Stimulated activated CD8-positive, alpha-beta memory T cell treated with anti-CD3 and anti-CD28 coated beads, Interleukin-7, amount 100 ng/mL, for 4 hours (primary cell): ENCODE results near the gene C1orf232.

Experiments used
- DNase-seq, 2 donors: peaks; one replicate each; pipeline ENCODE4 v3.0.0-alpha.2; 2020; ENCODE audit warnings: low read depth in 2 of 2

The C1orf232 gene

DNA sequence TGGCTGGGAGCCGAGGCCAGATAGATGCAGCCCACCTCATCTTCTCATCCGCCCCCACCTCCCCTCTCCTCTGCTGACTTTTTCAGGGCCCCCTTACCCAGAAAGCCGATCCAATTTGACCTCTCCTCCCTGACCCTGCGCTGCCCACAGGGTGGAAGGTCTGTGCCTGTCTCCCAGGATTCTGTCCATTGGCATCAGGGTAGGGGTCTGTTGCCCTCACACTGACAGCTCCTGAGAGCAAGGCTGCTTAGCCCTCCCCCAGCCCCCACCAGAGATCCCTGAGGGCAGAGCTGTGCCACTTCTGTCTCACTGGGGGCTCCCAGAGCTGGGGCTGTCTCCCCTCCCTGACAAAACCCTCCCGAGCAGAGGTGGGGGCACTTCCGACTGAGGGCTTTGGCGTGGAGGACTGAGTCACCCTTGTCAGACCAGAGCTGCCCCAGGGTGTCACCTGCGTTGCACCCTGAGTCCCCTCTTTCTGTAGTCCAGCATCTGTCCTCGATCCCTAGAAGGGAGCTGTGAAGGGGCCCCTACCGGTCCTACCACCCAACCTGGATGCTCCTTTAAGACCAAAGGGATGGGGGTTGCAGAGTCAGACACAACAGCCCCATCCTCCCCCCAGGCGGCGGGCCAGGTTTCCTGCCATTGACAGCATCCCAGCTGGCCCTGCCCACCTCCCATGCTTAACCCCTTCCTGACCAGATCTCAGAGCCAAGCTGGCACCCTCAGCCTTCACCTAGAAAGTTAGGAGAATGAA, 12.3 kb downstream of the C1orf232 start:
- no peak for DNase-seq

DNA sequence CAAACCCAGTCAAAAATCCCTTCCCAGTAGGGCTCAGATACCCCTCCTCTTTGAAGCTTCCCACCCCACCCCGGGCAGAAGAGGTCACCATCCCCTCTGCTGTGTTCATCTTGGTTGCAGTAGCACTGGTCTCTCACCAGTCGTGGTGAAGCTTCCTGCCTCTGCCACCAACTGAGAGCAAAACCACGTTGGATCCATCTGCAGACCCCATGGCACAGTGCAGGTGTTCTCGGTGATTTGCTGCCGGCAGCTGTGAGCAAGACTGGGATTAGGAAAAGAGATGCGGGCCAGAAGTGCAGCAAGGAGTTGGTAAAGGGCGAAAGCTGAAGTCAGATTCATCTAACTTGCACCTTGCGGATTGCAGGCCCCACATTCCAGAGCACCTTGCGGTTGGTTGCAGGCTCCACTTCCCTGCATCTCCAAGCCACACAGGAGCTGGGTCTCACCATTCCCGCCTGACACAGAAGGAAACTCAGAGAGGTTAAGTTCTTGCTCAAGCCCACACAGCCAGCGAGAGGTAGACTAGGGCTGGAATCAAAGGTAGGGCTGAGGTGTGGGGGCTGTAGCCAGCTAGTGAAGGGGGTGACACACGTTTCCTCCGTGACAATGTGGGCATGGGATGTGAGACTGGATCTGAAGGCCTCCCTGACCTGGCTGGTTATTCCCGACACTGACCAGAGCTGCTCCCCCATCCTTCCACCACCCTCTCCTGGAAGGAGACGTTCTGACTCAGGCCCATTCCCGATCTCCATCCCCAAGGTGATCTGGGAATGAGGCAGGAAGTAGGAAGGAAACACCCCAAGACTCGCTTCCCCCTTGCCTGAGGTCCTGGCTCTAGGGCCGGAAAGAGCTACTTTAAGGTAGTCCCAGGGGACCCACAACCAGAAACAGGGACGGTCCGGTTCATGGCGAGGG, 13.1 kb downstream of the C1orf232 start:
- DNase-seq, result no peak

DNA sequence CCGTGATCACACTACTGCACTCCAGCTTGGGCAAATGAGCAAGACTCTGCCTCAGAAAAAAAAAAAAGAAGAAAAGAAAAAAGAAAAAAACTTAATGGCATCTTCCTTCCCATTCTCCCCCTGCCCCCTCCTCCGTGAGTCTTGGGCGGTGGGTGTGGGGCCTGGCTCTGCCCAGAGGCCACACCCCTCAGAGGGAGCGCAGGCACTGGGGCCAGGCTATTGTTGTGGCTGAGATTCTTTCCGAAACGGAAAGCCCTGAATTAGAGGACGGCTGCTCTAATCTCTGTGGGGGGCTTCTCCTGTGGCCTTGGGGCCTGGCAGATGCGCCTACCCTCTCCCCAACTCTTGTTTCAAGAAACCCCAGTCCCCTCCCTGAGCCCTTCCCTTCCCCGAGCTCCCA, 14.0 kb downstream of the C1orf232 start:
- no peak for DNase-seq

- DNase-seq, result no peak
Measured at GRCh38 chr1:26153966-26154532, 14.7 kb downstream of the C1orf232 start.

- DNase-seq, result no peak
Measured at GRCh38 chr1:26148887-26149286, 19.9 kb downstream of the C1orf232 start.

DNA sequence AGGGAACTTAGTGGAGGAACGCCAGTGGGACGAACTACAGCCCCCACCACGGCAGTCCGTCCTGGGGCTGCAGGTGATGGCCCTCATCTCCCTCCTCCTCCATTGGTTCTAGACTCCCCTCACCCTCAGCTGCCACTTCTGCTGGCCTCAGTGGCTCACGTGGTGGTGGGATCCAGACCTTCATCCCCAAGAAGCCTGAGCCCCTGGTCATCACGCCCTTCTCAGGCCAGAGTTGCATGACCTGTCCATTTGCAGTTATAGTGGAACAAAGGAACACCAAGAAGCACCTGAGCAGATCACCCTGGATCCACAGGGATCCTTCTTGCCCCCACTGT, 22.8 kb downstream of the C1orf232 start:
- no peak for DNase-seq

GRCh38 chr1:26145041-26145959, 23.5 kb downstream of the C1orf232 start:
- peak; percentile 56 to 69 for DNase-seq

DNA sequence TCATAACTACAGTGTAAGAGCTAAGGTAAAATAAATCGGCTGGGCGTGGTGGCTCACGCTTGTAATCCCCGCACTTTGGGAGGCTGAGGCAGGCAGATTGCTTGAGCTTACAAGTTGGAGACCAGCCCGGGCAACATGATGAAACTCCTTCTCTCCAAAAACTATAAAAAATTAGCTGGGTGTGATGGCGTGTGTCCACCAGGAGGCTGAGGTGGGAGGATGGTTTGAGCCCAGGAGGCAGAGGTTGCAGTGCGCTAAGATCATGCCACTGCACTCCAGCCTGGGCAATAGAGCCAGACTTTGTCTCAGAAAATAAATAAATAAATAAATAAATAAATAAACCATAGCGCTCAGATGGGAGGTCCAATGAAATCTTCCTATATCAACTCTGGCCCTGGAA, 26.6 kb downstream of the C1orf232 start:
- DNase-seq, result no peak

- no peak for DNase-seq
Measured at GRCh38 chr1:26138974-26139558, 29.7 kb downstream of the C1orf232 start.

- DNase-seq, result no peak
Measured at GRCh38 chr1:26134466-26134865, 34.3 kb downstream of the C1orf232 start.

DNA sequence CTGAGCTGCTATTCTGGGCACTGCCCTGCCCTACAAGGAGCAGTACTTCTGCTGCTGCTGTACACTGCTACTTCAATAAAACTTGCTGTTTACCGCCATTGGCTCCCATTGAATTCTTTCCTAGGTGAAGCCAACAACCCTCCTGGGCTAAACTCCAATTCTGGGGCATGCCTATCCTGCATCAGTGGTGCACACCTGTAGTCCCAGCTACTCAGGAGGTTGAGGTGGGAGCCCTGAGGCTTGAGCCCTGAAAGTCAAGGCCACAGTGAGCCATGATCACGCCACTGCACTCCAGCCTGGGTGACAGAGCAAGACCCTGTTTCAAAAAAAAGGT, 36.0 kb downstream of the C1orf232 start:
- no peak for DNase-seq

DNA sequence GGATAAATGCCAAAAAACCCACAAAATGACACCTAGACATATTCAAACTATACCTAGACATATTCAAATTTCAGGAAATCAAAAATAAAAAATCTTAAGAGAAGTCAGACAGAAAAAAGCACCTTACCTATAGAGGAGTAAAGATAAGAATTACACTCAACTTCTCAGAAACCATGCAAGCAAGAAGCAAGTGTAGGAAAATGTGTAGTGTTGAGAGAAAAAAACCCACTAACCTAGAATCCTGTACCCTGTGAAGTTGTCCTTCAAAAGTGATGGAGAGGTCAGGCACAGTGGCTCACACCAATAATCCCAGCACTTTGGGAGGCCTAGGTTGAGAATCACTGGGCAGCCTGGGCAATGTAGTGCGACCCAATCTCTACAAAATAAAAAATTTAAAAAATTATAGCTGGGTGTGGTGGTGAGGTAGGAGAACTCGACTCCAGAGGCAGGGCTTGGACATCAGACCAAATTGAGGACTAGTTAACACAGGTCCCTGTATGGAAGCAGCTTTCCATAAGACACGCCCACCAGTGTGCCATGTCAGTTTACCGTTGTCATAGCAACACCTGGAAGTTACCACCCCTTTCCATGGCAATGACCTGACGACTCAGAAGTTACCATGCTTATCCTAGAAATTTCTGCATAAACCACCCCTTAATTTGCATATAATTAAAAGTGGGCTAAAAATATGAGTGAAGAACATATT, 36.5 kb downstream of the C1orf232 start:
- no peak for DNase-seq

GRCh38 chr1:26130695-26131094, 38.1 kb downstream of the C1orf232 start:
- no peak for DNase-seq

GRCh38 chr1:26129778-26130177, 39.0 kb downstream of the C1orf232 start:
- DNase-seq, result no peak

DNA sequence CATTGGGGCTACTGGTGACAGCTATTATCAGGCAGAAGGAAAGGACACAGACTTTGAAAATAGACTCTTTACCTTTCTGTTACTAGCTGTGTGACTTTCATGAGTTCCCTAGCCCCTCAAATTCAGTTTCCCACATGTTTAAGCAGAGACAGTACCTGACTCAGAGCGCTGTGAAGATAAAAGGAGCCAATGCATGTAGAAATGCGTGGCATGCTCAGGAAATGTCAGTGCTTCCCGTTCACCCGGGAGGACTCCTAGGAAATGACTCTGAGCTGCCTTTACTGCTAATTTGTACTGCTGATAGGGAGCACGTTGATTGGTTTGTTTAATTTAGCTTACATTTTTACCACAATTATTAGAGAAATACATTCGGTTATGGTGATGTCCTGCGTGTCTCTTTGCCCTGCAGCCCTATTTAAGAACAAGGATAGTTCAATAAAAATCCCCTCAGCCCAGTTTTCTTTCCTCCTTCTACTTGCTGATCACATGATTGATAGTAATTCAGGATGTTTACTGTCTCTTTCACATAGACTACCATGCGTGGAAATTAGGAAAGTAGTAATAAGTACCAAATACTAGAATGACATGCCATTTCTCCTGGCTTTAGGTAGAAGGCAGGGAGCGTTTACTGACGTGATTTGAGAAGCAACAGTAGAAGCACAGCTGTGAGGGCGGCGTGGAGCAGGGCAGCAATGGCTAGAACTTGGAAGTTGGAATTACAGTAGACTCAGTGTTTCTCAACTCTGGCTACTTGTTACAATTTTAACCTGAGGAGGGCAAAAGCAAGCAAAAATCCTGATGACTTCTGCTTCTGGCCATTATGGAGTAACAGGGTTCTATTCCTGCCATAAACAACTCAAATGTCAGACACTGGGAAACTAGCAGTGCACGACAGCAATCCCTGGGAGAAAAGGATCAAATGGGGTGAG, 41.3 kb downstream of the C1orf232 start:
- DNase-seq, result no peak

DNA sequence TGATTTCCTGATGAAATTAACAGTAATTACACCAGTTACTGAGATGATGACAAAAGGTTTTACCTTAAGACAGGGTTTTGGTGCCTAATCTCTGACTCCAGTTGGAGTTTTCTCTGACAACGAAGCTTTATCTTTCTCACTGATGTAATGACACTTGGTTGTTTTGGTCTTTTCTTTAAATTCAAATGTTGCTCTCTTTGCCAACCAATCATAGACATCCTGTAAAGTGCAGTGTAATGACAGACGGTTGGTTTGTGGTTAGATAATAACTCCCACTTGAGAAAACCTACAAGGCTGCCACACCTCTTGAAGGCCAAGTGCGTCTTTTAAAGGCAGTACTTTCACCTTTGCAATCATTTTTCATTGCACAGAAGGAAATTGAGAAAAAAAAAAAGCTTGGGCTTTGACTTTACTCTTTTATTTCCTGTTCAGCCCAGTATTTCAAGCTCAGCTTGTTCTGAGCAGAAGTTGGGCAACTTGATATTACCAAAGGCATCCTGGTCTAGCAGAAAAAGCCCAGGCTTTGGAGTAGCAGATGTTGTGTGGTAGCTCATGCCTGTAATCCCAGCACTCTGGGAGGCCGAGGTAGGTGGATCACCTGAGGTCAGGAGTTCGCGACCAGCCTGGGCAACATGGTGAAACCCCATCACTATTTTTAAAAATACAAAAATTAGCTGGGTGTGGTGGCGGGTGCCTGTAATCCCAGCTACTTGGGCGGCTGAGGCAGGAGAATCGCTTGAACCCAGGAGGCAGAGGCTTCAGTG, 42.3 kb downstream of the C1orf232 start:
- peak; percentile 22 to 48 for DNase-seq

GRCh38 chr1:26125946-26126320, 42.8 kb downstream of the C1orf232 start:
- DNase-seq, result no peak

- no peak for DNase-seq
Measured at GRCh38 chr1:26125382-26125781, 43.4 kb downstream of the C1orf232 start.
